A673 (cell line): ENCODE results near the gene PDZD4.

ENCODE experiments used
- CTCF ChIP-seq: fragments of 300-800, 200-600 bp; sonication (generic); conservative IDR thresholded peaks from 2 replicates; pipeline ENCODE4 v1.5.1; 2017; ENCODE audit warnings: low read depth, mild to moderate bottlenecking, antibody characterized with exemption, low read length, moderate library complexity, mixed read lengths
- EZH2 ChIP-seq: fragments of 200-600 bp; sonication (generic); IDR thresholded peaks from 2 replicates; pipeline ENCODE4 v1.6.1; 2017; ENCODE audit warnings: borderline replicate concordance, low read depth, mild to moderate bottlenecking, mixed read lengths, antibody characterized with exemption, low read length; ENCODE audit not compliant: poor library complexity, severe bottlenecking

DNA sequence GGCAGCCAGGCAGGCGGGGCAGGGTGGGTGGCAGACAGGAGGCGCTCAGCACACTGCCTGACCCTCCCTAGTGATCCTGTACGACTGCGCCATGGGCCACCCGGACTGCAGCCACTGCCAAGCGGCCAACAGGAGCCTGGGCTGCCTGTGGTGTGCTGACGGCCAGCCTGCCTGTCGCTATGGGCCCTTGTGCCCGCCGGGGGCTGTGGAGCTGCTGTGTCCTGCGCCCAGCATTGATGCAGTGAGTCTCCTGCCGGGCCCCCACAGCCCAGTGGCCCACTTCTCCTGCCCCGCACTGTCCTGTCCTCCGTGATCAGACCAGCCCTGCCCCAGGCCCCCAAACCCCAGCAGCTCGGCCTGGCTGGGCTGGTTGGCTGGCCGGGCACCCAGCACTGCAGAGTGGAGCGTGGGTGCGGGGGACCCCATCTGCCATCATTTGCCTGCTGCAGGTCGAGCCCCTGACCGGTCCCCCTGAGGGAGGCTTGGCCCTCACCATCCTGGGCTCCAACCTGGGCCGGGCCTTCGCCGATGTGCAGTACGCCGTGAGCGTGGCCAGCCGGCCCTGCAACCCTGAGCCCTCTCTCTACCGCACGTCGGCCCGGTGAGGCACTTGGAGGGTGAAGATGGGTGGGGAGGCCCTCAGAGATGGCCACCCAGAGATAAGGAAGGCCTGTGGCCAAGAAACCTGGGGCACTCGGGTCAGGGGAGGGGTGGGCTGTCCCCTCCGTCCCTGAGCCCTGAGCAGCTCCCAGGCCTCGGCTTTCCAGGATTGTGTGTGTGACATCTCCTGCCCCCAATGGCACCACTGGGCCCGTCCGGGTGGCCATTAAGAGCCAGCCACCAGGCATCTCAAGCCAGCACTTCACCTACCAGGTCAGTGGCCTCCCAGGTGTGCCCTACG is 58.7 kb downstream of the PDZD4 start:
- TF ChIP-seq CTCF, result no peak
- TF ChIP-seq EZH2, result no peak
